NB4 (cell line): Measurements from ENCODE around the gene ADAMTSL3.

ENCODE experiments used
- DNase-seq: peaks from one replicate; pipeline ENCODE4 v3.0.0; 2010; ENCODE audit warnings: low read depth
- H3K4me3 ChIP-seq: one replicate; pipeline ENCODE4 v1.5.1; 2011; ENCODE audit warnings: mild to moderate bottlenecking, low read depth, low read length, moderate library complexity
- MYC ChIP-seq: IDR thresholded peaks from 2 replicates; pipeline ENCODE4 v1.6.1; 2011; ENCODE audit warnings: low read depth, low read length
- POLR2A ChIP-seq: IDR thresholded peaks from 2 replicates; pipeline ENCODE4 v1.6.1; 2011; ENCODE audit warnings: mild to moderate bottlenecking; ENCODE audit not compliant: insufficient read length; ENCODE audit errors: extremely low read depth
- TF ChIP-seq, protein P1 (sequence below): IDR thresholded peaks from one replicate; pipeline ENCODE4 v1.5.1; 2012; ENCODE audit warnings: low read depth, low read length
- TF ChIP-seq, protein P2 (sequence below): IDR thresholded peaks from 2 replicates; pipeline ENCODE4 v1.6.1; 2011; ENCODE audit warnings: low read depth, low read length

Gene ADAMTSL3

DNA sequence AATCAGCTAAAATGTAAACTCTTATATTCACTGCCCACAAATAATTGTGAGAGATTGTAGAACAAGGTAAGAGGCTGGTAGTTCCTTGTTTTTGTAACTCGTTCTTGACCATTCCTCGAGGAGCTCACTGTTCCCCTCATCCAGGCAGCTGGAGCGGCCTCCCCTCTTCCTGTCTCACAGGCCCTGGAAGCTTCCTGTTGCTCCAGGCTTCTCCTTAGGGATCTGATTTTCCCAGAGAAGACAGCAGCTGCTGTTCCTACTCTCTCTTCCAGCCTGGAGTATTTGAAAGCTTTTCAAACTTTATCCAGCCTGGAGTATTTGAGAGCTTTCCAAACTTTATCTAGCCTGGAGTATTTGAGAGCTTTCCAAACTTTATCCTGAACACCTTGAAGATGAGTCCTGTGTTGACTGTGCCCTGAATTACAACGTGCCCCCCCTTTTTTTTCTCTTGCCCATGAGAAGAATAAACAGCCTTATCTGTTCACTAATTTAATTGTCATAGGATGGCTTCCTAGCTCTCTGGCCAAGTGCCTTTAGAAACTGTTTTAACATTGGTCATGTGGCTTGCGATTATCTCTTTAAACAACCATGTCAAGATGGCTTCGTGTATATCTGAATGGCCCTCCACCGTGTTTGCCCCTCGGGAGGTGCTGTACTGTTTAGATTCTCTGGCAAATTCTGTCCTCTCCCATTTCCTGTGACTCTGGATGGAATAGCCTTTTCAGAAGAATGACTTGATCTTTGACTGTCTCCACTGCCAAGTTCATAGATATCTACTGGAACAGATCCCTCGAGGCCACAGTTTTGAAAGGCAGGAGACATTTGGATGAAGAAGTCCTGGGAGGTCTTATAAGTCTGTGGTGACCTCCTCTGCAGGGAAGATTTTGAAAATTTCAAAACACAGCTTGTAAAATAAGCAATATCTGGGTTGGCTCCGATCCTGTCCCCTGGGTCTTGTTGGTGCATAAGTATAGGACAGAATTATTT, 4.8 kb downstream of the ADAMTSL3 start:
- DNase-seq = no peak
- H3K4me3 ChIP-seq = no peak overlapping the region
- TF ChIP-seq, protein P1, sequence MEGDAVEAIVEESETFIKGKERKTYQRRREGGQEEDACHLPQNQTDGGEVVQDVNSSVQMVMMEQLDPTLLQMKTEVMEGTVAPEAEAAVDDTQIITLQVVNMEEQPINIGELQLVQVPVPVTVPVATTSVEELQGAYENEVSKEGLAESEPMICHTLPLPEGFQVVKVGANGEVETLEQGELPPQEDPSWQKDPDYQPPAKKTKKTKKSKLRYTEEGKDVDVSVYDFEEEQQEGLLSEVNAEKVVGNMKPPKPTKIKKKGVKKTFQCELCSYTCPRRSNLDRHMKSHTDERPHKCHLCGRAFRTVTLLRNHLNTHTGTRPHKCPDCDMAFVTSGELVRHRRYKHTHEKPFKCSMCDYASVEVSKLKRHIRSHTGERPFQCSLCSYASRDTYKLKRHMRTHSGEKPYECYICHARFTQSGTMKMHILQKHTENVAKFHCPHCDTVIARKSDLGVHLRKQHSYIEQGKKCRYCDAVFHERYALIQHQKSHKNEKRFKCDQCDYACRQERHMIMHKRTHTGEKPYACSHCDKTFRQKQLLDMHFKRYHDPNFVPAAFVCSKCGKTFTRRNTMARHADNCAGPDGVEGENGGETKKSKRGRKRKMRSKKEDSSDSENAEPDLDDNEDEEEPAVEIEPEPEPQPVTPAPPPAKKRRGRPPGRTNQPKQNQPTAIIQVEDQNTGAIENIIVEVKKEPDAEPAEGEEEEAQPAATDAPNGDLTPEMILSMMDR = no peak
- TF ChIP-seq MYC (no peak), POLR2A (no peak)
- TF ChIP-seq, protein P2, sequence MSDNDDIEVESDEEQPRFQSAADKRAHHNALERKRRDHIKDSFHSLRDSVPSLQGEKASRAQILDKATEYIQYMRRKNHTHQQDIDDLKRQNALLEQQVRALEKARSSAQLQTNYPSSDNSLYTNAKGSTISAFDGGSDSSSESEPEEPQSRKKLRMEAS = no peak

DNA sequence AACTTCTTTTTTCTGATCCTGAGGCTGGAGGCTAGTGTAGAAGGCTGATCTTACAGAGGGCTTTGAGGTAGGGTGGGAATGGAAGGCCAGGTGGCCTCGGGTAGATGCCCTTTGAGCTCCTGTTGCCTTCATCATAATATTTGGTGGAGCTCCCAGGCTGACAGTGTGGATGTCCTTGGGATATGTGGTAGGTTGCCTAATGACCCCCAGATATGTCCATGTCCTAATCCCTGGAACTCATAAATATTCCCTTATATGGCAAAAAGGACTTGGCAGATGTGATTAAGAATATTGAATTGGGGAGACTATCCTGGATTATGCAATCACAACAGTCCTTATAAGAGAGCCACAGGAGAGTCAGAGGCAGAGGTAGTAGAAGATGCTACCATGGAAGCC, 5.5 kb downstream of the ADAMTSL3 start:
- no peak overlapping the region for H3K4me3 ChIP-seq
- TF ChIP-seq POLR2A (no peak), MYC (no peak)
- TF ChIP-seq, protein P2 = no peak
- TF ChIP-seq, protein P1 = no peak
- DNase-seq = no peak

DNA sequence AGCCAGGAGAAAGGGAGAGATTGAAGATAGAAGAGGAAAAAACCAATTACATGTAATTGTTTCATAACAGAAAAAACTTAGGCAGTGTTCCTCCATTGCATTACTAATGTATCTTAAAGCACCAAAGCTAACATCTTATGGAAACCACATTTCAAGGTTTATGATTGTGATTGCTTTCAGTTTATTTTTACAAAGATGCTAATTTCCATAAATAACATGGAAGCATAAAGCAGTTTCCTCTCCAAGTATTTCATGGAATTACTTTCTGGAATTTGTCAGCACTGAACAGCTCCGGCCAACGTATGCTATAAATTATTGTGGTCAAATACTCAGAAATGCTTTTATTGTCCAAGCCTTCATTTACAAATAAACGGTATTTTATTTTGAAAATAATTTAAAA, 11.6 kb downstream of the ADAMTSL3 start:
- H3K4me3 ChIP-seq = no peak overlapping the region
- DNase-seq = no peak
- TF ChIP-seq, protein P1 = no peak
- no peak for TF ChIP-seq POLR2A
- no peak for TF ChIP-seq MYC
- TF ChIP-seq, protein P2 = no peak

DNA sequence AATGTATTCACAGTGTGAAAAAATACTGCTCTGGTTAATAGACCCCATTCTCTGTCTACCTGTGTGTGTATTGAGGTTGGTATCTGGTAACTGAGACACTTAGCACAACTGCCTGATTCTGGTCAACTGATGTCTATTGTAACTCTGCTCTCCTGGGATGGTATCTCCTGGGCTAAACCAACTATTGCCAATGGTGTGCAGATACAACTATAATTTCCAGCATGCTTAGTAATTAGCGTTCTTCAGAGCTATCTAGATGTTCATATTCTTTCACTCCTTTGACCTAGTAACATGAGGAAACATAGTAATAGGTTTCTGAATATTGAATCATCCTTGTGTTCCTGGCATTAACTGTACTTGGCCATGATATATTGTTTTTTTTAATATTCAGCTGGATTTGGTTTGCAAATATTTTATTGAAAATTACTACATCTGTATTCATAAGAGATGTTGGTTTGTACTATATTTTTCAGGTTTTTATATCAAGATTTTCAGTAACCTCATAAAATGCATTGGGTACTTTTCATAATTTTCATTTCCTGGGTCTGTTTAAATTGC, 16.8 kb downstream of the ADAMTSL3 start:
- H3K4me3 ChIP-seq = no peak overlapping the region
- DNase-seq = no peak
- TF ChIP-seq MYC (no peak), POLR2A (no peak)
- TF ChIP-seq, protein P1 = no peak
- TF ChIP-seq, protein P2 = no peak

DNA sequence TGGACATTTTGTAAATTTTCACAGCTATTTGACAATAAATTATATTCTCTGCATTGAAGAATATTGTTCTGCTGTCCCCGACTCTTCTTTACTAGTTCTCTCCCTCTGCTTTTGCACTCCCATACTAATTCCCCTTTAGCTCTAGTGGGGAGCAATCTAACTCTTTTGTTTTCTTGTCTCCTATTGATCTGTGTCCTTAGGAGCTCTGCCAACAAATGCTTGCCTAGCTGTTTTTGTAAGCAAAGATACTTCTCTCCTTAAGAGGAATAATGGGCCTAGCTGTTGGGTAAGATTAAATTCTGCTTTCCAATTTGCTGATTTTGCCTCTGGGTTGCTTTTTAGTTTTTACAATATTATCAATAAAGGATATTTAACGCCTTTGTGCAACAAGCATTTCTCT, 17.7 kb downstream of the ADAMTSL3 start:
- H3K4me3 ChIP-seq = no peak overlapping the region
- TF ChIP-seq, protein P1 = no peak
- TF ChIP-seq, protein P2 = no peak
- TF ChIP-seq POLR2A (no peak), MYC (no peak)
- DNase-seq = no peak
